Neuronal stem cell (in vitro differentiated cells): ENCODE results near the gene B4GALT6.

Experiments used
- DNase-seq: peaks from one replicate; pipeline ENCODE4 v3.0.0-alpha.2; 2013; ENCODE audit warnings: low spot score
- H2AFZ ChIP-seq: one replicate; pipeline ENCODE4 v1.6.1; 2013; ENCODE audit warnings: mild to moderate bottlenecking, low read length, inconsistent platforms
- H2AK5ac ChIP-seq: 2 replicates; pipeline ENCODE4 v1.6.1; 2013; ENCODE audit warnings: low read depth, mild to moderate bottlenecking, inconsistent platforms, low read length, moderate library complexity, mixed read lengths
- H2BK120ac ChIP-seq: 2 replicates; pipeline ENCODE4 v1.6.1; 2013; ENCODE audit warnings: low read depth, mild to moderate bottlenecking, inconsistent platforms, low read length, moderate library complexity, mixed read lengths
- H2BK12ac ChIP-seq: one replicate; pipeline ENCODE4 v1.6.1; 2013; ENCODE audit warnings: low read length, inconsistent platforms
- H2BK15ac ChIP-seq: 2 replicates; pipeline ENCODE4 v1.6.1; 2013; ENCODE audit warnings: mild to moderate bottlenecking, low read length, inconsistent platforms, mixed read lengths
- H2BK5ac ChIP-seq: one replicate; pipeline ENCODE4 v1.6.1; 2013; ENCODE audit warnings: inconsistent platforms, mild to moderate bottlenecking, low read length, moderate library complexity
- H3K14ac ChIP-seq: one replicate; pipeline ENCODE4 v1.6.1; 2013; ENCODE audit warnings: low read length, inconsistent platforms
- H3K18ac ChIP-seq: 2 replicates; pipeline ENCODE4 v1.6.1; 2013; ENCODE audit warnings: low read length, inconsistent platforms
- H3K23ac ChIP-seq: 2 replicates; pipeline ENCODE4 v1.6.1; 2013; ENCODE audit warnings: low read depth, mild to moderate bottlenecking, mixed read lengths, low read length, inconsistent platforms; ENCODE audit not compliant: poor library complexity
- H3K27ac ChIP-seq: replicated peaks from 3 replicates; pipeline ENCODE4 v1.5.1; 2013; ENCODE audit warnings: low read length, inconsistent platforms
- H3K27me3 ChIP-seq, 3 experiments: 2 replicates each; pipeline ENCODE4 v1.6.1; 2013; ENCODE audit warnings: low read length in 3 of 3, mild to moderate bottlenecking in 2 of 3, inconsistent platforms in 1 of 3, low read depth in 1 of 3, mixed read lengths in 1 of 3, moderate library complexity in 1 of 3; ENCODE audit not compliant: control insufficient read depth in 3 of 3, insufficient read depth in 3 of 3
- H3K36me3 ChIP-seq, 2 donors: replicated peaks in 1 of 2; 2 replicates each; pipeline ENCODE4 v1.6.1; 2013; ENCODE audit warnings: low read length in 2 of 2; ENCODE audit not compliant: control insufficient read depth in 2 of 2, insufficient read depth in 2 of 2
- H3K4ac ChIP-seq: 2 replicates; pipeline ENCODE4 v1.6.1; 2013; ENCODE audit warnings: inconsistent platforms, mild to moderate bottlenecking, low read length, moderate library complexity
- H3K4me1 ChIP-seq, 2 donors: 1 replicate in 1 of 2; 2 replicates in 1 of 2; pipeline ENCODE4 v1.6.1; 2013; ENCODE audit warnings: low read length in 2 of 2, low read depth in 1 of 2; ENCODE audit not compliant: control insufficient read depth in 2 of 2, insufficient read depth in 1 of 2
- H3K4me2 ChIP-seq: one replicate; pipeline ENCODE4 v1.6.1; 2013; ENCODE audit warnings: mild to moderate bottlenecking, low read length, inconsistent platforms; ENCODE audit not compliant: insufficient read depth, poor library complexity, severe bottlenecking
- H3K4me3 ChIP-seq, 2 donors: 2 replicates each; pipeline ENCODE4 v1.5.1; 2013; ENCODE audit warnings: low read length in 2 of 2, mild to moderate bottlenecking in 2 of 2, inconsistent platforms in 1 of 2, moderate library complexity in 1 of 2
- H3K79me1 ChIP-seq: one replicate; pipeline ENCODE4 v1.6.1; 2013; ENCODE audit warnings: low read depth, mild to moderate bottlenecking, inconsistent platforms, low read length, moderate library complexity
- H3K9ac ChIP-seq: one replicate; pipeline ENCODE4 v1.6.1; 2013; ENCODE audit warnings: mild to moderate bottlenecking, low read depth, low read length, inconsistent platforms; ENCODE audit not compliant: poor library complexity
- H3K9me3 ChIP-seq, 2 donors: replicated peaks in 1 of 2; 2 replicates each; pipeline versions ENCODE3 to v1.6.1; 2013; ENCODE audit warnings: low read length in 2 of 2, mild to moderate bottlenecking in 2 of 2, inconsistent platforms in 1 of 2, low read depth in 1 of 2, mixed read lengths in 1 of 2, moderate library complexity in 1 of 2; ENCODE audit not compliant: control insufficient read depth in 2 of 2, insufficient read depth in 1 of 2
- H4K8ac ChIP-seq: one replicate; pipeline ENCODE4 v1.6.1; 2013; ENCODE audit warnings: low read depth, mild to moderate bottlenecking, inconsistent platforms, low read length, moderate library complexity
- H4K91ac ChIP-seq: one replicate; pipeline ENCODE4 v1.6.1; 2013; ENCODE audit warnings: low read length, low read depth, mild to moderate bottlenecking, inconsistent platforms; ENCODE audit not compliant: poor library complexity
- WGBS, 2 donors: extraction: QIAGEN DNeasy Blood & Tissue Kit; methylation state at CpG; one replicate each; pipeline ENCODE4 v1.1.7; 2013; ENCODE audit warnings: missing lambda C conversion rate in 2 of 2, mixed read lengths in 1 of 2; ENCODE audit not compliant: insufficient read length in 2 of 2, insufficient replicate concordance in 1 of 2; ENCODE audit errors: extremely low coverage in 2 of 2; 5-methylcytosine and 5-hydroxymethylcytosine counted together

The B4GALT6 gene

DNA sequence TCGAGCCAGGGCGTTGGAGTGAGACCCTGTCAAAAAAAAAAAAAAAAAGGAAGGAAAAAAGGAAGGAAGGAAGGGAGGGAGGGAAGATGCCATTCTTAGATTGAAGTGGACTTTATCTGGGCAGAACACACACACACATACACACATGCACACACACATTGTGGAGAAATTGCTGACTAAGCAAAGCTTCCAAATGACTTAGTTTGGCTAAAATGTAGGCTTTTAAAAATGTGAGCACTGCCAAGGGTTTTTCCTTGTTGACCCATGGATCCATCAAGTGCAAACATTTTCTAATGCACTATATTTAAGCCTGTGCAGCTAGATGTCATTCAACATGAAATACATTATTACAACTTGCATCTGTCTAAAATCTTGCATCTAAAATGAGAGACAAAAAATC lies 93.3 kb downstream of the B4GALT6 start:
- Histone ChIP-seq H3K27me3 (no peaks in the 10 kb centered on the region), H3K23ac (no peak overlapping the region), H3K4me3 (no peak overlapping the region), H3K9me3 (peaks cover 0 to 3% of the 10 kb centered on the region in 2 donors), H3K14ac (no peak overlapping the region), H4K8ac (no peak overlapping the region), H3K9ac (no peak overlapping the region), H2BK120ac (no peak overlapping the region), H3K79me1 (no peaks in the 10 kb centered on the region), H2BK15ac (no peak overlapping the region), H3K4me1 (peaks cover 3 to 6% of the 10 kb centered on the region in 2 donors), H3K27ac (no peak overlapping the region), H4K91ac (no peak overlapping the region), H3K36me3 (no peaks in the 10 kb centered on the region), H3K4ac (no peak overlapping the region), H2AK5ac (no peak overlapping the region), H2BK5ac (no peak overlapping the region), H3K18ac (no peak overlapping the region), H2BK12ac (no peak overlapping the region), H2AFZ (no peak overlapping the region), H3K4me2 (no peak overlapping the region)
- DNase-seq, result no peak
- WGBS, 2 donors, result no CpG with 5 or more reads among the region's 2 CpGs

DNA sequence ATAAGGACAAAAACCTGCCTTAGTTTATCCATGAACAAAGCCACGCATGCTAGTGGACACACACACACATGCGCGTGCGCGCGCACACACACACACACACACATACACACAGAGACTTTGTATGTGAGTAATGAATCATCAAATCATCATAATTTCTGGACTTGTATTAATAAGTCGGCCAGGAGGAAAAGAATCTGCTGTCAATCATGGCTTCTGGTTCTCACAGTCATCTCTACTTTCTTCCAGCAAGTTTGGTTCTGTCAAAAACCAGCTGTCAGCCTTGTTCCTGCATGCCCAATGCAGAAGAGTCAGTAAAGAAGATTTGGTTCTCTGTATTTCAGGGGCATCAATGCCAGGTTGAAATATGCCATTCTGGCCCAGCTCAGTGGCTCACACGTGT lies 93.8 kb downstream of the B4GALT6 start:
- no CpG with 5 or more reads among the region's 8 CpGs for WGBS, 2 donors
- Histone ChIP-seq H3K4ac (no peak overlapping the region), H3K36me3 (no peaks in the 10 kb centered on the region), H2BK12ac (no peak overlapping the region), H2BK120ac (no peak overlapping the region), H3K23ac (no peak overlapping the region), H2BK5ac (no peak overlapping the region), H2BK15ac (no peak overlapping the region), H2AFZ (no peak overlapping the region), H3K4me1 (peaks cover 3 to 6% of the 10 kb centered on the region in 2 donors), H3K14ac (no peak overlapping the region), H3K9ac (no peak overlapping the region), H3K4me2 (no peak overlapping the region), H4K91ac (no peak overlapping the region), H3K18ac (no peak overlapping the region), H3K4me3 (no peak overlapping the region), H4K8ac (no peak overlapping the region), H2AK5ac (no peak overlapping the region), H3K27ac (no peak overlapping the region), H3K27me3 (no peaks in the 10 kb centered on the region), H3K79me1 (no peaks in the 10 kb centered on the region), H3K9me3 (peaks cover 0 to 3% of the 10 kb centered on the region in 2 donors)
- DNase-seq, result no peak

DNA sequence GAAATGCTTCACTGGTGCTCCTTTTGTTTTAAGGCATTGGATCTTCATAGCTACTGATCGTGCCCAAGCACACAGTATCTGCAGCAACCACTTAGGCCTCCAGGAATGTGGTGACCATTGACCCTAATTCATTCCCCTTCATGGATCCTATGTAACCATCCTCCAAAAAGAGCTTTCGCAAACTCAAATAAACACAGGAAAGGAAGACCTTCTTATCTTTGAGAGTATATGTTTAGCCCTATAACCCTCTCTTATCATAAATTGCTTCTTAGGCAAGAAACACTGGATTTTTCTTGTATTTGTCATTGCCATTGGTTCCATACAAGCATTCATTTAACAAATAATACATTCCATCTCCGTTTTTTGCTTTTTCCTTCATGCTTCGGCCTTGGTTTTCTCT lies 96.9 kb downstream of the B4GALT6 start:
- H3K4ac ChIP-seq, result no peak overlapping the region
- H3K18ac ChIP-seq, result no peak overlapping the region
- H3K27ac ChIP-seq, result no peak overlapping the region
- H3K36me3 ChIP-seq, result no peaks in the 10 kb centered on the region
- H3K79me1 ChIP-seq, result no peaks in the 10 kb centered on the region
- no peaks in the 10 kb centered on the region for H3K9me3 ChIP-seq
- no peaks in the 10 kb centered on the region for H3K27me3 ChIP-seq
- H2BK120ac ChIP-seq, result no peak overlapping the region
- H3K4me2 ChIP-seq, result no peak overlapping the region
- WGBS, 2 donors, result no CpG with 5 or more reads among the region's 4 CpGs
- no peak overlapping the region for H2AK5ac ChIP-seq
- no peak overlapping the region for H3K9ac ChIP-seq
- peaks cover 3 to 6% of the 10 kb centered on the region in 2 donors for H3K4me1 ChIP-seq
- H2BK5ac ChIP-seq, result no peak overlapping the region
- no peak overlapping the region for H4K8ac ChIP-seq
- no peak overlapping the region for H2BK15ac ChIP-seq
- H3K4me3 ChIP-seq, result no peak overlapping the region
- H3K14ac ChIP-seq, result no peak overlapping the region
- H2AFZ ChIP-seq, result no peak overlapping the region
- DNase-seq, result no peak
- H3K23ac ChIP-seq, result no peak overlapping the region
- no peak overlapping the region for H2BK12ac ChIP-seq
- no peak overlapping the region for H4K91ac ChIP-seq

DNA sequence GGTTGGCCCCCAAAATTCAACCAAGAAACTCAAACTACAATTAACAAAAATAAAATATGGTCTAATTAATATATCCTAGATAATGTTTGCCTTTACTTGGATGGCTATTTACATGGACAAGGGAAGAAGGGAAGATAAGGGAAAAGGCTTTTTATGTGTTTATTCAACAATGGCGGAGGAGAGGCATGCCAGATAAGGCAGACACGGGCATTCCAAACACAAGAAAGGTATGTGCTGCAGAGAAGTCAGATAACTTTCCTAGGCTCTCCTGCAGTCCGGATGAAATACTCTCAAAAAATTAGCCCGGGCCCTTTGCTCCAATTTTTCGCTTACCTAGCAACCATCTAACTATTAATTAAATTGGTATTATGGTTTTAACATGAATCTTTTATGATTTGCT lies 97.8 kb downstream of the B4GALT6 start:
- Histone ChIP-seq H3K27ac (no peak overlapping the region), H3K18ac (no peak overlapping the region), H3K4me1 (peaks cover 3 to 6% of the 10 kb centered on the region in 2 donors), H2AK5ac (no peak overlapping the region), H3K23ac (no peak overlapping the region), H3K4me3 (no peak overlapping the region), H3K4ac (no peak overlapping the region), H2BK15ac (no peak overlapping the region), H3K14ac (no peak overlapping the region), H2BK12ac (no peak overlapping the region), H3K9ac (no peak overlapping the region), H4K91ac (no peak overlapping the region), H3K27me3 (no peaks in the 10 kb centered on the region), H2AFZ (no peak overlapping the region), H3K4me2 (no peak overlapping the region), H3K9me3 (no peaks in the 10 kb centered on the region), H2BK5ac (no peak overlapping the region), H2BK120ac (no peak overlapping the region), H3K79me1 (no peaks in the 10 kb centered on the region), H3K36me3 (no peaks in the 10 kb centered on the region), H4K8ac (no peak overlapping the region)
- DNase-seq, result no peak
- no CpG with 5 or more reads among the region's 5 CpGs for WGBS, 2 donors
